GM04504 (cell line): Measurements from ENCODE around the gene REG4.
A peak's percentile ranks its signal among the peaks of the same experiment; 100 is the strongest.

Experiments used
- DNase-seq: peaks from one replicate; pipeline ENCODE4 v3.0.0-alpha.2; 2012; ENCODE audit warnings: low read depth

The REG4 gene

DNA sequence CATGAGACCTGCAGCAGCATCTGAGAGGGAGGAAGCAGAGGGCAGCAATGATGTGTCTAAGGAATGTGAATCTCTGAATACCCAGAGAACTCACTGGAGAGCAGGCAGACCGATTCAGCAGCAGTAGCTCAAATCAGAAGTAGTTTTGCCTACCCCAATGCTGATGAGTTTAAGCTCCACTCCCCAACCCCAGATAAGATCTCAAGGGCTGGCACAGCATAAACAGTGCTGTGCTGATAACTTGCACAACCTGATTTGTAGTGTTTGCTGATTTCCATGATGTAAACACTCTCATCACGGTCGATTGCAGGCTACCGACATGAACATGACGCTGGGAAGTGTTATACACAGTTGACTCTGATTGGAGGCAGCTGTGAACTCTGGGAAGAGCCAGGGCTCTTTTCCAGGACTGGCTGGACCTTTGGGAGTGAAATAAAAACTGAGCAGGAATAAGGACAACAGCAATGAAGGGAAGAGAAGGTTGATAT, 31.3 kb downstream of the REG4 start:
- DNase-seq = peak; percentile 24

DNA sequence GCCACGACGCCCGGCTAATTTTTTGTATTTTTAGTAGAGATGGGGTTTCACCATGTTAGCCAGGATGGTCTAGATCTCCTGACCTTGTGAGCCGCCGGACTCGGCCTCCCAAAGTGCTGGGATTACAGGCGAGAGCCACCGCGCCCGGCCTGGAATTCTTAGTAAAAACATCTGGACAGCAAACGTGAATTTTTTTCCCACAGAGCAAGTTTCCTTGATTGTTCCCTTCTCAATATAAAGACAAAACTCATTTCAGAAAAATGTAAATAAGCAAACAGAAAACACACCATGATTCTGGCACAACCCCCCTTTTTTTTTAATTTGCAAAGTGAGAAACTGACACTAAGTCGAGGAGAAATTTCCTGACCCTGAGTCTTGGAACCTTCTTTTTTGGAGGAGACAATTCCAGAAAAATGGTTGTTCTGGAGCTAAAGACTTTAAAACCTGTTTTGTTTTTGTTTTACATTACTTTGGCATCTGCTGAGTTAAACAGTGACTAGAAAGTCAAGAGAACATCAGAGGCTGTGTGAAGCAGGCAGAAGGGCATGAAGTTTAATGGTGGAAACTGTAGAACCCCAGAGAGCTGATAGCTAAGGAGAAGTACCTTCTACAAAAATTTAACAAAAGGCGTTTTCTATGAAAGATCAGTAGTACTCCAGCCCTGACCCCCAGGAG, 32.2 kb downstream of the REG4 start:
- DNase-seq = peak; percentile 25

DNA sequence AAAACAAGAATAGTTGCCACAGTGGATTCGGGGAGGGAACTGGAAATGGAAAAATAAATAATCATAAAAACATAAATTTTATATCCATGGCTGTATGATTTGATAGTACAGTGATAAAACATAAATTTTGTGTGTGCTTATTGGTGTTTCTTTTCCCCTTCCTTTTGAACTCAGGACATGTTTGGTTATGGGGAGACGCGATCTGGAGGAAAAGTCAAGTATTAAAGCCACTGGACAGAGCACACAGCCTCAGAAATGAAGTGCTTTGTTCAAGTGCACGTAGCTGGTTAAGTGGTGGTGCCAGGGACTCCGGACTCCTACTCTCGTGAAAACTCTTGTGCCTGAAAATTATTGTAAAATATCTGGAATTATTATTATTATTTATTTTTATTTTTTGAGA, 32.9 kb downstream of the REG4 start:
- no peak for DNase-seq

DNA sequence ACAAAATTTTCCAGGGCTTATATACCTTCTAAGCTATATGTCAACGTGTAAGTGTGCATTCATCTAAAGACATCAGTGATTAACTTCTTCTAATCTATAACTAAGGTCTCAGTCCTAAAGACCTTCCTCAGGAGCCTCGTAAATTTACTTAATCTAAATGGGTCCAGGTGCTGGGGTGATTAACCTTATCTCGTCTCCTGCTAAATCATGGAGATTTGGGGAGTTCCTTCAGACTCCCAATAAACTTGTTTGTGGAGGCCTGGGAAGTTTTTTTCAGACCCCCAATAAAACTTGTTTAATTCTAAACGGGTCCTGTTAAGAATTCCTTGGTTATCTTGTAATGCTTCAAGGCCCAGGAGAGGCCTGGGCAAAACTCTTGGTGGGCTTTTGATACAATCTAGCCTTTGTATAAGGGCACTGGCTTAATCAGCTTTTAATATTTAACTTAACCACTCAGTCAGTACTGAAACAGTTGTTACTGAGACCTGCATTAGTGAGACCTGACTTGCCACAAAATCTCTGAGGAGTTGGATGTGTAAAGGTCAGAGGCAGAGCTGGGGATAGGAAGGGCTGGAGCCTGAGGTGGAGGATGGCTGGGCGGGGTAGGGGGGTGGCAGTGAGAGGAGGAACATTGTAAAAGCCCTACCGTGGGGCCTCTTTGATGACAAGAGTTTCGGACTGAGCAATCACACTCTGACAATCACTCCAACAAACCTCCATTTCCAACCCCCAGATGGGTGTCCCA, 36.3 kb downstream of the REG4 start:
- no peak for DNase-seq

DNA sequence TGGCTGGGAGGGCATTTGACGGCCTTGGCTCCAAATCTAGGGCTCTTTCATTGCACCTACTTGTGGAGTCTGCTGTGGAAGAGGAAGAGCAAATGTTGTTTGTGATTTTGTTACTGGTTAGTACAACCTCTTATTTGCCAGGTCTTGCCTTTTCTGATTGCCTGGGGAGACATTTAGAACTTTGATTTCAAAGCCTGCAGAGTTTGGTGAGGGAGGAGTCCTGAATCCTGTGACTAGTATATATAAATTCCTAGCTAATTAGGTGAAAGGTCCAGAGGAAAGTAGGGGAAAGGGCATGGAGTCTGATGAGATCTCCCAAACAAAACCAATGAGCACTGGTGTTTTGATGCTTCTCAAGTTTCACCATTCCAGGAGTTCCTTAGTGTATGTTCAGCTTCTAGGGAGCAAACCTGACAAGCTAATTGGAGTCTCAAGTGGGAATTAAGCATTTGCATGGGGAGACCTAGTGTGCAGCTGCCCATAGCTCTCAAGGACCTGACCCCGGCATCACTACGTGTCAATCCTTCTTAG, 37.5 kb downstream of the REG4 start:
- DNase-seq = peak; percentile 62

DNA sequence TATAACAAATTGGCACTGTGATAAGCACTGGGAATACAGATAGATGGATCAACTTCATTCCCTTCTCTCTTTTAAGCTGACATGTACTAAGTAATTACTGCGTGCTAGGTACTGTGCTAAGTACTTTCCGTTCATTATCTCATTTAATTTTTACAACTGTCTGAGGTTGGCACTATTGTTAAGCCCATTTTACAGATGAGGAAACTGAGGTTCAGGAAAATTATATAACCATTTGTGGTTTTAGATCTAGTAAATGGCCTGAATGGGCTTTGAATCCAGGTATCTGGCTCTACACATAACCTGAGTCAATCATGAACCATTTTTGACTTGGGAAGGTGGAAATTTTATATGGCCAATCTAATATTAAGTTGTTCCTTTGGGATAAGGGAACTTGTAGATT, 39.0 kb downstream of the REG4 start:
- no peak for DNase-seq

DNA sequence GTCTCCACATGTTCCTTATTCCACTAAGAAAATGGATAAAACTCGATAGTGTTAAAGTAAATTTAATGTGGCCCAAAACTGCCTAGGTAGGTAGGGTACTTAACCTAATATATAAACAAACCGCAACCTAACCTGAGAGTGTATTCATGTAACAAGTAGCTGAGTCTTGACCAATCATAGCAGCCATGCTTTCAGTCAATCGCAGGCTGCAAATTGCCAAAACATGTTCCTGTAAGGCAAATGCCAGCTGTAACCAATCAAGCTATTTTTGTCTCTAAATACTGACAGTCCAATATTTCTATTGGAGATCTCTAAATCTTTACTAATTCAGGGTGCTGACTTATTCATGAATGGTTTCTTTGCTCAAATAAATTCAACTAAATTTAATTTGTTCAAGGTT, 39.5 kb downstream of the REG4 start:
- no peak for DNase-seq

DNA sequence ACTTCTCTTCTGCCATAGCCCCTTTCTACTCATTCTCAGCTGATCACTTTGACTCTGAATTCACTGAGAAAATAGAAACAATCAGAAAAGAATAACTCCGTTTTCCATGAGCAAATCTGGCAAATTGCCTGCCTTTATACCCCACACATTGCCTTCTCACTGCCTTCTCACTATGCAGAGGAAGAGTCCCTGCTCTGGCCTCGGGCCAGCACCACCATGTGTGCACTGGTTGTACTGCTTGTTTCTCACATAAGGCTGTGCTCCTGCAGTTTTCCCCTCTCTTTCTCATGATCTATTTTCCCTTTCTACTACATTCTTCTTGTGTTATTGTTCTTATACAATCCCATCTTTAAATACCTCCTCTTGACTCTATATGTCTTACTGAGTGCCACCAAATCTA, 40.2 kb downstream of the REG4 start:
- no peak for DNase-seq

DNA sequence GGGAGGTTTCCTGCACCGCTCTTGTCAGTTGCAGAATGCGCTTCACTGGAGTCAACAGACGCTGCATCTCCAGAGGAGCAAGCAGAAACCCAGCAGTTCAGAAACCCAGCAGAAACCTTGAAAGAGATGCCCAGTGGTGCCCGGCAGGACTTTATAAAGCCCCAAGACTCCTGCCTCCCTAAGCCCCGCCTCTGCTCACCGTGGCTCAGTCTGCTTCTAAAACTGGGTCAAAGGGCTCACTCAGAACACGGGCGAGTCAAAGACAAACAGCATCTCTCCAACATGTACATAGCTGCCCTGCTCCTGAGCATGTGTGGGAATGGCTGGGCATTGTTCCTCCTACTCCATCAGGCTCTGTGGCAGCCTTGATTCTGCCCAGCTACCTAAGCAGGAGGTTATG, 42.5 kb downstream of the REG4 start, which contains the start of gene HMGCS2:
Gene HMGCS2, minus strand, starts transcription at position 128 of the 400 bp plus-strand sequence. Its CDS starts 61 bp downstream, at position 67.
- DNase-seq = no peak

DNA sequence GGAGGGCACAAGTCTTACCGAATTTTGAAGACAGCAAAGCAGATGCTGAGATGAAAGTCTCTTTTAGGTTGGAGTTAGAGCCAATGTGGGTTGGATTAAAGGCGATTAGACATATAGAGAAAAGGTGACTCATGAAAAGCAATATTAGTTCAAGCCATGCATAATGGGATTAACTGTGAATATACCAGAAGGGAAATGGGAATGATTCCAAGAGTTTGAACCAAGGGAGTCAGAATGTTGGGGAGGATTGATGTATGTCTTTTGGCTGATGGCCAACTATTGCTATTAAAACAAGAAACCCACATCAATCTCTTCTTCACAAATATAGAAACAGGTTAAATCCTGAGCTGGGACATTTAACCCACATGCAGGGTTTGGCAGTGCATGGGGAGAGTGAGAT, 43.8 kb downstream of the REG4 start:
- no peak for DNase-seq

DNA sequence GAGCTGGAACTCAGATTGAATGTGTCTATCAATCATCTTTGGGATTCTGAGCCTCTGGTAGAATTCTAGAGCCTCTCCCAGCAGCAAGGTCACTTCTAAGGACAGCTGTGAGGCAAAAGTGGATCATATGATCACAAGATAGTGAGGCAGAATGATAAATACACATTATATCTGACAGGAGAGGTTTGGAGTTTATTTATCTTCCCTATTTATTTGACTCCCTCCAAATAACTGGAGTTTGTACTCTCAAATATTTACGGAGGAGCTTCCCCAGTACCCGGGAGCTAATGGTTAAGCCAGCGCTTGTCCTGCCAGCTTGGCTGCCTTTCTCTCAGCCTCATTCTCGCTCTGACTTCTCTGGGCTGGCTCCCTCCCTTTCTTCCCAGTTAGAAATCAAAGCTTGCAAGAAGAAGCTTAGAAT, 44.9 kb downstream of the REG4 start:
- DNase-seq = no peak

DNA sequence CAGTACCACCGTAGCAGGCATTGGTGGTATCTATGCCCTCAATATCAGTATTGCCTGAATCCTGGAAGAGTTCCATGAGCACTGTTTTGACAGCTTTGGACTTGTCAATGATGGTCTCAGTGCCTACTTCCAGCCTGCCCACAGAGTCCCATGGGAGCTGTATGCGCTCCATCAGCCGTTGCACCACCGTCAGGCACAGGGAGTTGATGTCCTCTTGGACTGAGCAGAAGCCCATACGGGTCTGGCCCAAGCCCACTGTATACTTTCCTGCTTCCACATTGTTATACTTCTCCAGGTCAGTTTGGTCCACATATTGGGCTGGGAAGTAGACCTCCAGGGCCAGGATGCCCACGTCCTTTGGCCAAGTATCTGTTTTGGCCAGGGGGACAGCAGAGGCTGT, 47.0 kb downstream of the REG4 start:
- DNase-seq = no peak

DNA sequence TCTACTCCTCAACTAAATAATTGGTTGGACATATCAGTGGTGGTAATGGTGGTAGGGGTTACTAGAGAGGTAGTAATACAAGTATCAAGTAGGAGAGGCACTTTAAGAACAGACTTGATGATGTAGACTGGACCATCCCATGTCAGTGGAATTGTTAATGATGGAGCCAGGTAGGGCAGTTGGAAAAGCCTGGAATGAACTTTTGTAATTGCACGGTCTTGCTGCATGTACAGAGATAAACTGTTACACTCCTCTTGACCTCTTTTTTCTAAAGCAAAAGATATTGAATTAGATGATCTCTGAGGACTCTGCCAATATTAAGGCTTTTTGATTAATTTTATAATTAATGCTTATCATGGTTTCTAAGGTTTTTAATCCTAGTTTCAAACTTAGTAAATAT, 48.3 kb downstream of the REG4 start:
- no peak for DNase-seq

DNA sequence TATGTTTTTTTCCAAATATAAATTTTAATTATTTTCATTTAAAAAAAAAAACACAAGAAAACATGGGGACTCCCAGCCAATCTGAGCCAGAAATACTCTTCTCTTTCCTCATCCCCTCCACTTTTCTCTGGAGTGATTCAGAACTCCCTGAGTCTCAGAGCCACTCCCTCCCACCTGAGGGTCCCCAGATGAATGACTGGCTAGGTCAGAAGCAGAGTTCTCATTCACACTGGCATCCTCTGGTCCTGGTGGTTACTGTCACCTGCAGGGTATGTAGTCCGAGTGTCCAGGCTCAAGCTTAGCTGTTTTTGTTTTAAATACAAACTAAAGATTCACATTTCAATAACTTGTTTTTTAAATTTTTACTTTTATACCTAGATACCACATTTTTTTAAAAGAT, 48.9 kb downstream of the REG4 start:
- DNase-seq = no peak

DNA sequence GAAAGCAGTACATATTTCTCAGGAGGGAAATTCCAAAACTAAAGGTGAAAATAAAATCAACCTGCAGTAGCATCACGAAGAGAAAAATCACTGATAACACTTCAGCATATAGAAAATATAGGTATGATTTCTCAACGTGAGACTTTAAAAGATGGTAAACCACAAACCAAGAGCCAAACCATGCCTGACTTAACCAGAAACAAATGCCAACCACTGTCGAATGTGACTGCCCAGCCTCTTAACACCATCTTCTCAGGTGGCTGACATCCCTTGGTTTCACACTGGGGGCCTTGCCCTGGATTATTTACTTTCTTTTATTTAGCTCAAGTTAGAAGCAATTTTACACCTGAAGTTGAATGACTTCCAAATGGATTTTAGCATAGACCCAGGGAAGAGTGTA, 52.7 kb downstream of the REG4 start:
- DNase-seq = no peak

DNA sequence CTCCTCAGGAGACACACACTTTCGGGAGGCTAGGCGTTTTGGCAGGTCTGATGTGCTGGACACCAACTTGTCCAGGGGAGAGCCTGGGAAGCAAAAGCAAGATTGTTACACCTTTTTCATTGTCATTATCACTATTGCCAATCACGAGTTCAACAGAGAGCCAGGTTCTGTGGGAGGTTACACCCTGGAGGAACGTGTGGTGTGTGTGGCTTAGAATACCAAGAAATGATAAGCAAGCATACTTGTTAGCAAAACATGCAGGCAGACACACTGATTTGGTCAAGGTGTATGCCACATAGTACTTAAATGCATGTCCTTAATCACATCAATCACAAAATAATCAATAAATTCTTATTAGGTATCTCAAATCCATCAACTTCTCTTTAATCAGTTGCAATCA, 58.7 kb downstream of the REG4 start:
- no peak for DNase-seq

DNA sequence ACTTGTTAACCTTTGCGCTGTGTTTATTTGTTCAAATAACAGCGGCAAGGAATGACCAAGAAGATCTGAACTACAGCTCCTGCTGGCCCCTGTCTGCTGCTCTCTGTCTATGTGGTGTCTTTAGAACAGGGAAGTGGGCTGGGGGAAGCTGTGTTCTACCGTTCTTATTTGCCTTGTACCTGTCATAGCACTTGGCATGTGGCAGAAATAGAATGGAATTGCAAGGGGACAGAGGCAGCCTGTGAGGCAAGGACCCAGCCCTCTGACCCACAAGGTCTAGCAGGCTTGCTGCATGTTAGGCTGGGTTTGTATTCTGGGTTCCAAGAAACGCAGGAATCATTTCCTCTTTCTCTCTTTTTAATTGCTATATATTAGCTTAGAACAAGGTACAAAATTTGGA, 63.2 kb downstream of the REG4 start:
- no peak for DNase-seq

DNA sequence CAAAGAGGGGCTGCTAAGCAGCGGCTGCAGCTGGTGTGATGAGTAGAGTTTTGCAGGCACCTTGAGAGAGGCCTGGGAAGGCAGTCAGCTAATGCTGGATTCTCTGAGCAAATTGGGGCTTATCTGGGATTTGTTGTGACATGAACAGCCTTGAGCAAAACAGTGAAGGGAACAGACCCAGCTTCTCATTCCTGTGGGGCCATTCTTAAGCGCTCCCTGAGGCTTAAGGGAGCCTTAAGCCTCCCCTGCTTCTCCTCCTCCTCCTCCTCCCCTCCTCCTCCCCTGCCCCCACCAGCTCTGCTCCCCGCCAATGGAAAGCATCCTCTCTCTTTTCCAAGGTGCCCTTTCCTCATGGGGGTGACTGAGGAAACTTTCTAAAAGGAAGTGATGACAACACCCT, 63.8 kb downstream of the REG4 start:
- no peak for DNase-seq

DNA sequence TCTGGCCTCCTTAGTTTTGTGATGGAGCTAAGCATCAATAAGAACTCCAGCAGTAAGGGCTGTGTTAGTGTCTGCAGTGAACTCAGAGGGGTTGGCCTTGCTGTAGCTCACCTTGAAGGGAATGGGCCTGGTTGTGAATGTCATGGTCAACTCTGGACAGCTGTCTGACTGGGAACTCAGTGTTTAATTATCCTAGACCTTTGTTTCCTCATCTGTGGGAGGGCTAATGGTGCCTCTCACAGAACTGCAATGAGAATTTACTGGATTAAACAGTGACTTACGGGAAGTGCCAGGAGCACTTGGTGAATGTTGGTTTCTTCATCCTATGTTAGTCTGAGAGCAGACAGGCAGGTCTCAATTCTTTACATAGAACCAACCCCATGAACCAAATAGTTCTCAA, 66.2 kb downstream of the REG4 start:
- DNase-seq = no peak

DNA sequence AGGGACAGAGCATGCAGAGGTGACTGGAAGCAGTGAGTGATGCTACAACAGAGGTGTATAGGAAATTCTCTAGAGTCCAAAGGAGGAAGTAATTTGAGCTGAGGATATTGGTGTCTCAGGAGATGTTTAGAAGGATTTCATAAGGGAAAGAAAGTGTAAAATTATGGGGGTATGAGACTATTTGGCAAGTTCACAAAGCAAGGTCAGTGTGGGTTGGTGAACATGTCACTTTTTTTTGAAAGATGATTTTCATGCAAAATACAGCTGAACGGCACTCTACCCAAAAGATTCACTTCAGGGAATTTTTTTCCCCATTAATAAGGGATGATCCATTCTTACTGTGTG, 66.7 kb downstream of the REG4 start:
- DNase-seq = no peak
